ENCODE data around the gene ACTL10. TPM values are rescaled to one million over a fixed set of nuclear protein-coding genes. Genes with fewer than 3 reads are reported as not detected.

The ACTL10 gene
- total RNA-seq, 2 experiments from 2014 or later = 5.6 to 11.7 TPM

- BruUV-seq (replicated peaks) = no TSS peak
- H3K9me2 ChIP-seq (ENCODE audit: insufficient read depth, low read length) = no peaks in the 10 kb centered on the region
- POLR2A ChIA-PET = interaction anchor here (0.5 to 2.1 kb wide), 9 partner anchors 13 to 926 kb away, joined by 3 to 6 read pairs (median 3); partner anchors contain the start of gene E2F1
- intact Hi-C loops (cut with micrococcal nuclease; ENCODE audit: unreplicated experiment) = no loop called here
- DNase-seq (ENCODE audit: low spot score) = no peak
- H3K4me2 ChIP-seq (ENCODE audit: low read length) = peak overlapping the region; percentile 85
- no peak for TF ChIP-seq EZH2phosphoT487 (IDR thresholded peaks at IDR 0.05; ENCODE audit: borderline replicate concordance, low read depth, low read length)
- TF ChIP-seq CTCF (conservative IDR thresholded peaks at IDR 0.05; ENCODE audit: low read length) = no peak
- CTCF ChIA-PET (ENCODE audit: unreplicated experiment) = interaction anchor here (0.7 kb wide), 1 partner anchor 11 kb away, joined by 3 read pairs; no protein-coding TSS in a partner anchor
- 0 out of 2 replicates have a peak, but pooled peaks cover 5% of the 10 kb centered on the region for H4K20me1 ChIP-seq (ENCODE audit: insufficient read depth, low read length)
- peaks cover 16% of the 10 kb centered on the region; the same call in 1 of the 2 replicates for H3K36me3 ChIP-seq (ENCODE audit: insufficient read depth, low read length)
- peaks cover 50% of the 10 kb centered on the region for H3K4me1 ChIP-seq (ENCODE audit: insufficient read depth, low read length, poor library complexity, severe bottlenecking)
- peak overlapping the region; percentile 66 for H3K27ac ChIP-seq (ENCODE audit: low read depth, low read length, poor library complexity, severe bottlenecking)
- H3K4me3 ChIP-seq (ENCODE audit: low read depth, low read length, poor library complexity, severe bottlenecking) = peak overlapping the region; percentile 72
- H3K79me2 ChIP-seq (ENCODE audit: insufficient read depth, low read depth, low read length) = peaks cover 5% of the 10 kb centered on the region; the same call in 1 of the 2 replicates
- no peaks in the 10 kb centered on the region for H3K9me3 ChIP-seq (ENCODE audit: low read length)
- peak overlapping the region; percentile 65 for H2AFZ ChIP-seq (ENCODE audit: low read length)
Observed at GRCh38 chr20:33664085-33664761, 2.5 kb upstream of the ACTL10 start.

GRCh38 chr20:33664762-33665144, 2.0 kb upstream of the ACTL10 start:
- H3K27ac ChIP-seq (ENCODE audit: low read depth, low read length, poor library complexity, severe bottlenecking) = peak overlapping the region; percentile 66
- H3K4me2 ChIP-seq (ENCODE audit: low read length) = peak overlapping the region; percentile 85
- intact Hi-C loops (cut with micrococcal nuclease; ENCODE audit: unreplicated experiment) = loop anchor here (5.0 kb wide), 1 partner anchor 262 kb away; the partner anchor contains the start of gene CDK5RAP1
- peaks cover 55% of the 10 kb centered on the region for H3K4me1 ChIP-seq (ENCODE audit: insufficient read depth, low read length, poor library complexity, severe bottlenecking)
- H2AFZ ChIP-seq (ENCODE audit: low read length) = no peak overlapping the region
- H3K9me2 ChIP-seq (ENCODE audit: insufficient read depth, low read length) = no peaks in the 10 kb centered on the region
- H3K4me3 ChIP-seq (ENCODE audit: low read depth, low read length, poor library complexity, severe bottlenecking) = no peak overlapping the region
- 0 out of 2 replicates have a peak, but pooled peaks cover 5% of the 10 kb centered on the region for H4K20me1 ChIP-seq (ENCODE audit: insufficient read depth, low read length)
- DNase-seq (ENCODE audit: low spot score) = no peak
- POLR2A ChIA-PET = interaction anchor here (0.5 to 2.1 kb wide), 4 partner anchors 14 to 927 kb away, joined by 3 to 6 read pairs (median 4); partner anchors contain the start of gene E2F1
- TF ChIP-seq CTCF (conservative IDR thresholded peaks at IDR 0.05; ENCODE audit: low read length) (no peak), EZH2phosphoT487 (IDR thresholded peaks at IDR 0.05; ENCODE audit: borderline replicate concordance, low read depth, low read length) (no peak)
- CTCF ChIA-PET (ENCODE audit: unreplicated experiment) = interaction anchor here (0.7 kb wide), 1 partner anchor 11 kb away, joined by 3 read pairs; no protein-coding TSS in a partner anchor
- BruUV-seq (replicated peaks) = no TSS peak
- H3K36me3 ChIP-seq (ENCODE audit: insufficient read depth, low read length) = peaks cover 18% of the 10 kb centered on the region; the same call in 1 of the 2 replicates
- H3K79me2 ChIP-seq (ENCODE audit: insufficient read depth, low read depth, low read length) = peaks cover 5% of the 10 kb centered on the region; the same call in 1 of the 2 replicates
- H3K9me3 ChIP-seq (ENCODE audit: low read length) = no peaks in the 10 kb centered on the region
